ENCODE measurements around the gene ZNF549.

DNA sequence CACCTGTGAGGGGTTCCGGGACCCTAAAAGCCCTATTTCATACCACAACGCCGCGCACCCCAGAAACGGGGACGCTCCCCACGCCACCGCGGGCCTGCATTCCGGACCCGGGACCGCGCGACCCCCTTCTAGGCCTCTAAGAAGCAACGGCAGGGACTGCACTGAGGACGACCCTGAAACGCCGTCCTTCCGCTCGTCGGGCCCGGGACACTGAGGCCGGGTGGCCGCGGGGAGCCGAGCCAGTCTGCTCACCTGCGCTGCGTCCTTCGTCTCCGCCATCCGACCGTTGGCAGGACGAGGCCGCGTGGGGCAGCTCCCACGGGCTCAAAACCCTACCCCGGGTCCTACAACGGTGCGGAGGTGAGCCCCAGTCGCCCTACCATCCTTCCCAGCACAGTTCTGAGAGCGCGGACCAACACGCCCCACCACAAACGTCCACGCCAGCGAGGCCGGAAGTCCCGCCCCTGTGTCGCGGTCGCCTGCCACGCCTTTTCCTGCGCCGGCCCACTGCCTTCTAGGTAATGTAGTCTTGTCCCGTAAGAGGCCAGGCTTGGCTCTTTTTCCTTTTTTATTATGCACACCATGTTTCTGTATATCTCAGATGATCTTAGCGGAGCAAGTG is 32.4 kb downstream of the ZNF549 start, which contains the start of gene ZNF550:
- peak; percentile 58; the same call in 1 of the 2 replicates for TF ChIP-seq POLR2AphosphoS5 (IDR thresholded peaks at IDR 0.05; ENCODE audit: low read depth, low read length)
- TF ChIP-seq POLR2A (IDR thresholded peaks at IDR 0.05; ENCODE audit: low read depth, low read length) = peak; percentile 53
- TF ChIP-seq TAF1 (IDR thresholded peaks at IDR 0.05; ENCODE audit: low read depth, low read length) = peak; percentile 69; the same call in 1 of the 2 replicates
